OCI-M1 (cell line): ENCODE measurements around the gene BTBD9.

ENCODE experiments used
- DNase-seq: peaks from one replicate; lab custom pipeline; 2025; lab: John Stamatoyannopoulos, UW

BTBD9 gene

DNA sequence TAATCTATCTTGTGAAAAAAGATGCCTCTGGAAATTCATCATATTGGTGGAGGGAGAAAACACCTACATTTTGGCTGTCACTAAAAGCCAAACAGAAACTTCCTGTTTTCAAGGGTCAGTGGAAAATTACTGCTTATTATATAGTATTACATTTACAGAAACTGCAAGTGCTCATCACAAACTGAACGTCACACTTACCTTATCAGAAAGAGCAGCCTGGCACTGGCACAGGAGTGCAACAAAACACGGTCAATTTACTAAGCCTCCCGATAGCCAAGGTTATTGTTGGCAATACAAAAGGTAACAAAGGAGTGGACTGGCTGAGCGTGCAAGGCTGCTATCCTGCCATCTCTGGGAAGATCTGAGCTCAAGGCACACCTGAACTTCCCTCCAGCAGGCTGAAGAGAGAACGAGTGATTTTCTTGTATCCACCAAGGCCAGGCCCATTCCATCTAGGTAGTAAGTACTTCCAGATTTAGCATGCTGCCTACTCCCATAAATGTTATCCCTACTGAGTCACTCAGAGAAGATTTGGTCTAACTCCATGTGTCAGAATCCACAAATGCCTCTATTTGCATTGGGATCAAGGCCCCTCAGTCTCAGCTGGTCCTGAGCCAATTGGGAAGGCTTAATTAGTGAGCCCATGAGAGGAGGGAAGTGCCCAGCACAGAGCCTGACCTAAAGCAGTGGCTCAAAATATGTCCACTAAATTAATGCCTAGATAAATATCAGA, 399.8 kb downstream of the BTBD9 start:
- DNase-seq = peak; percentile 57

- no peak for DNase-seq
Observed at GRCh38 chr6:38236631-38237030, 403.1 kb downstream of the BTBD9 start.

- DNase-seq = no peak
Observed at GRCh38 chr6:38234934-38235682, 404.6 kb downstream of the BTBD9 start.

DNA sequence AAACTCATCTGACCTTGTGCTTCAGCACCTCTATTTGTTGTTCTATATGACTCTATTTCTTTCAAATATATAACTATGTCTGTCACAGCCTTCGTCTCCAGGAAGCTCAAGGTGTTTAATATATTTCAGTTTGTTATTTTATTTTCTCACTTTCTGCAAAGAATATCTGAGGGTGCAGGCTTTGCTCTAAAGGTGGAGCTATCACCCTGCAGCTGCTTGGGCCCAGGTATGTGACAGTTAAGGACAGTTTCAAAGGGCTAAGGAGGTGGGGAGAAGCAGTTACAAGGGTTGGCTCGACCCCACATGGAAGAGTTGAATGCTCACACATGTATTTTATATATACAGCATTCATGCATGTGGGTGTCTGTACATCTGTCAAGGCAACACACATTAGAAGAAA, 405.6 kb downstream of the BTBD9 start:
- DNase-seq = no peak

DNA sequence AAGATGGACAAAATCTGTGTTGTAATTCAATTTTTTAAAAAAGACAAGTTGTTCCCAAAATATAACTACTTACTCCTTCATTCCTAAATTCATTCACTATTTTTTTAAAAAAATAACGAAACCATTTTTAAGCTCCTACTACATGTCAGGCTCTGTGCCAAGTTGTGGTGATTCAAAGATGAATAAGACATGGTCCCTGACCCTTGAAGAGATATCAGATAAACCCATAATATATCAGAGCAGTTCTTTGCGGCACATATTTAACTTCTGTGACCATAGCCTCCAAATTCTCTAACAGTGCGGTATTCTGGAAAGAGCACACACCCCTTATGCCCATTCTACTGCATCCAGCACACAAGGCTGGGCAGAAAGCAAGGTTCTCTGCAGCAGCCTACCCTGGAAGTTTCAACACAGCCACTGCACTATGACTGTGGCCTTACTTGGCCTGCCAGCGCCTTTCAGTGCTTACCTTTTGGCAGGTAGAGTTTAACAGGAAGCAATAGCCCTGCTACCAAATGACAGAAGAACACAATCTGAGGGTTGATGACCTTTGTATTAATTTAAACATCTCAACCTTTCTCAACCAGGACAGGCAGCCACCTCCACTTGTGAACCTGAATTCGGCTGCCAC, 406.5 kb downstream of the BTBD9 start:
- DNase-seq = no peak

DNA sequence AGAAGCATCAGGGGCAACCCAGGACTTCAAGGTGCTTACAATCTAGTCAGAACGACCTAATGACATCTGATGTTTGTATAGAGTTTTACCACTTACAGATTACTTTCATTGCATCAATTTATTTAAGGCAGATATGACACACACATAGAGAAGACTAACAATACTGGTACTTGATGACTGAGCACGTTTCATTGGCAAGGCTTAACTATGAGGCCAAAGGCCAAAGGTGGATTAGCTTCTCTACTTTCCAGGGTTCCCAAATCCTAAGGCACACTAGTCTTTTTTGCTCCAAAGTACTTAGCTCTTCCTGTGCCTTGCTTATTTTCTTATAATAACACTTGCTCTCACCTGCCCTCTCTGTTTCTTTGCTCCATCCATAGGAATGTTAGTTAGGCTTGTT, 414.0 kb downstream of the BTBD9 start:
- no peak for DNase-seq

DNA sequence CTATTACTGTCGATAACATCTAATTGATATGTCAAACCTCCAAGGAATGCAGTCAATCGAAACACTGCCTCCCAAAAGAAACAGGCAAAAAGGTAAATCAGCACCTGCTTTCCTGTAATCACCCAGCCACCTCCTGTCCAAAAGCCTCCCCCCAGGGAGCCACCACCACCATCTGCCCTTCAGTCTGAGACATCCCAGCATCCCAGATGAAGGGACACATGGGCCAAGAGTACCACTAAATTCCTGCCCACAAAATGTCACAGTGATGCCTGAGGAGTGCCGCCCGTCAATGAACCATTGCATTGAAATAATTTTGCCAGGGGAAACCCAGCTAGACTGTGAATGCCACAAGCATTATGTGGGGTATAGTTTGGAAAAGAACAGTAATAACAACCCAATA, 418.5 kb downstream of the BTBD9 start:
- DNase-seq = no peak

DNA sequence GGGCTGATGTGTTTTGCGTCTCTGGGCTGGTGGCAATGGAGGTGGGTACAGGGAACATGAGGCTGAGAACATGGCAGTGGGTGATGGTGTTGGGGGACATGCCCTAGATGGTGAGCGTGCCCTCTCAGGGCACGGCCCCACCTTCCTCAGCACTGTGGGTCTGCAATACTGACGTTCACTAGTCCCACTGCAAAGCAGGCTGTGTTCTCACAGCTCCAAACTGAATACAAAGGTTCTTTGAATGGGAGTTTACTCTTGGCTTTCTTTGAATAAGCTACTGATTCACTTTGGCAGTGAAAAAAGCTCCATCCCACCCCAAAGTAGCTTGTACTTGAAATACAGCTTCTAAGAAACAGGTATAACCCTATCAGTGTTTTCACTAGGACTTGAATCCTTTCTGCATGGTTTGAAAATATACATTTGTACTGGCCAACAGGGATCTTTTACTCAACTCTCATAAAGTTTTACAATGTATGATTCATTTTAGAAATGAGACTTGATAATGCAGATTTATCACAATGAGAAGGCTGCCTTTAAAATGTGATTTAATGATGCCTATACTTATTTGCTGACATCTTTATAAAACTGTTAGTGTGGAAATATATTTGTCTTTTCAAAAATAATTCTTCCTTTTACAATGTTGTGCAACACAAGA, 419.5 kb downstream of the BTBD9 start:
- DNase-seq = no peak

DNA sequence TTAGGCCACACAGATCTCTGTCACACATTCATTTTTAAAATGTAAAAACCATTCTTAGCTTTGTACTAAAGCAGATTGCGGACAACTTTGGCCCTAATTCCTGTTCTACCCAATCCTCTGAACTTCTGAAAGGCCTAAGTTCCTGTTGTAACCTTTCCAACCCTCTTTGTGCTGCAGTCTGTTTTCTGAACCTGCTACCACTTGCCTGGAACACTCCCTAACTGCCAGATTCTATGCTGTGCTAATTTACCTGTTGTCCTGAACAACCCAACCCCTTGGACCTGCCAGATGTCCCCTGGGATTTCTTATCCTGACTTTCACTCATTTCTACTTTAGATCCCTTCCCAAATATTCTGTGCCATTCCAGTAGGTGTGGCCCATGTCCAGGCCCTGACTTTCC, 421.5 kb downstream of the BTBD9 start:
- DNase-seq = no peak

- no peak for DNase-seq
Observed at GRCh38 chr6:38216451-38216850, 423.3 kb downstream of the BTBD9 start.

DNA sequence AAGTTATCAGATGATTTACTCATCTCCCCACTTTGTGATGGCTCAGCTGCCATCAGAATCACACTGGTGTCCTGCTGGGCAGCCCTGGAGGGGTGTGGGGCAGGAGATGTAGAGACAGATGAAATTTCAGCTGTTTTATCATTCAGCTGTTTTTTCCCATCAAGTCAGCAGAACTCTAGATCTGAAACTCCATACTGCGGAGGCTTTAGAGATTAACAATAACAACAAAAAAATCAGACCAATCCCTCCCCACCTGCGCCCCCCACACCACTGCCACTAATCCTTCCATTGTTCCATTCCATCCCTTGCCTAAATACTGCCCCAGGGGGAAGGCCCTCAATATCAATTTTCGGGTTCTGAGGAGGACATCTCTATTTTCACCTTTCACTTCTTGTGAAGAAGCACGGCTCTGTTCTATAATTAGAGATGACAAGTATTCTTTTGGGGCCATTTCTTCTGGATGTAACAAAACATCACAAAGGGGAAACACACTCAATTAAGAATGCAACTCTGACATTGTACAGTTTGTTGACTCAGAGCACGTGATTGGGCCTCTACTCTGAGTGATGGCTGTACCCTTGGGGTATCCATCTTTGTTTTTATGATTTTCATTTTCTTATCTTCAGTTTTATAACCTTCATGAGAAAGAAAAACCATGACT, 423.9 kb downstream of the BTBD9 start:
- no peak for DNase-seq

DNA sequence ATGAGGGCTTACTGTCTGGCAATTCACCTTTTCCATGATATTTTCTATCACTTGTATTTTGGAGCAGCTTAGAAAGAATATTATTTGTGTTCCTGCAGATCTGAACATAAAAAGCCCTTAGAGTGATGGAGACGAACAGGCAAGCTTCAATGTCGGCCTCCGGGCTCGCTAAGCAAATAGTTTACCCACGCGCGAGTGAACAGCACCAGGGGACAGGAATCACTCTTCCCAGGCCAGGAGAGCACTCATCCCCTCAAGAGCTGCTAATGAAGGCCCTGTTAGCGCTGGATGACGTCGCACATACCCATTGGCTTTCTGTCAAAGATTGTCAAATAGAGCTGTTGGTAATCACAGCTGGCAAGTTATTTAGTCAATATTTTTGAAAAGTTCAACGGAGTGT, 424.5 kb downstream of the BTBD9 start:
- no peak for DNase-seq

DNA sequence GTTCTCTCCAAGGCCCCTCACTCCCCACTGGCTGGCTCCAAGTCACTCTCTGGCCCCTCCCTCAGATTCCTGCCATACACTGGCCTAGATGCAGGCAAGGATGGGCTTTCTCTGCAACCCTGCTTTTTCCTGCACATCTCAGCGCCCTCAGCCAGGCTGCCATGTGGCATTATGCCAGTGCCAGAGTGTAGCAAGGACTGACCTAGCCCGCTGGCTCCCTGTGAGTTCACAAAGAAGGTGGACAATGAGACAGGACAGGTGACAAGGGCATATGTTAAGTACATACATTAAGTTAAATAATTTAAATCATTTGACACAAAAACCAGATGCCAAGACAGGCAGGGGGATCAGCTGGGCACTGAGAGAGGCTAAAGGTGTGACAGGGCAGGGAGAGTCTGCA, 425.6 kb downstream of the BTBD9 start:
- DNase-seq = no peak

DNA sequence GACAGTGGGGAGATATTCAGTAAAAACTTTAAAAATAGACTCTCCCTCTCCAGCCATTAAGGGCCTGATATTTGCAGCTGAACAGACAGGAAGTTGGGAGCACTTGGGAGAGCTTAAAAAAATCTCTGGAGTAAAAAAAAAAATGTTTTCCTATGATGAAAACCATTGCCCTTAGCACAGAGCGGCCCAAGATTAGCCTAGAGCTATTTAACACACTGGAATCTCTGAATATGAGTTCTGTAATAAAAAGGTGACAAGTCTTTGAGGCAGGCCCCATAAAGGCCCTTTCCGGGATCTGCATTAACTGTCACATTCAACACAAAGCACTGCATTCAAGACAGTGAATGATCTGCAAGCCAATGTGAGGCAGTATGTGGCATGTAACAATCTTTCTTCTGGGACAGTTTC, 426.5 kb downstream of the BTBD9 start:
- DNase-seq = no peak

DNA sequence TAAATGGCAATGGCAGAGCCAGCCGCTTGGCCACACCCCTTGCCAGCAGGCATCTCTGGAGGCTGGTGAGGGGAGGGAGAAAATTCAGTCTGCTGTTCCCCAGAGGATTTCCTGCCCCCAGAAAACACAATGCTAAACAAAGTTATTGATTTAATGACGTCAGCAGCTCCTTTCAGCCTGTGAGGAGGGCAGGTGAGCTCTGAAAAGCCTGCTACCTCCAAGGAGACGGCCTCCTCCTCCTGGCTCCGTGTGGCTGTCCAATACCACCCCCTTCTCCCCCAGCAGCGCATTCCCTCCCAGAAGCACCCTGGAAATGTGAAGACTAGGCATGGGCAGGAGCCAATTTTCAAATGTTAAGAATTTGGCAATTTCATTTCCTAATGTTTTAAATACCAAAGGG, 427.1 kb downstream of the BTBD9 start:
- DNase-seq = no peak

- DNase-seq = no peak
Observed at GRCh38 chr6:38212116-38212515, 427.6 kb downstream of the BTBD9 start.

- no peak for DNase-seq
Observed at GRCh38 chr6:38209371-38210260, 430.1 kb downstream of the BTBD9 start.

DNA sequence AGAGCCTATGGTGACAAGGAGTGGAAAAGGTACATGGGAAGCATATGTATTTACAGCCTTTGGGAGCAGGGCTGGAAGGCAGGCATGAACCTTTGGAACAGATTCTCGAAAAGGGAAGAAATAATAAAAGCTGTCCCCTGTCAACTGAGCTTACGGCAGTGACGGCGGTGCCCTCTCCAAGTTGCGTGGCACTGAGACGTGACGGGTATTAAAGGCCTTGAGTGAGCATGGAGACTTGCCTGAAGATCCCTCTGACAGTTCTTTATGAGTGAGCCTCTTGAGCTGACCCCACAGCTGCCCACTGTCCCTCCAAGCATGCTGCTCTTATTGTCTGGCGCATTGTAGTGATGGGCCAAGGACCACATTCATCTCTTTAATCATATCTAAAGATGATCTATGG, 431.7 kb downstream of the BTBD9 start:
- DNase-seq = no peak

DNA sequence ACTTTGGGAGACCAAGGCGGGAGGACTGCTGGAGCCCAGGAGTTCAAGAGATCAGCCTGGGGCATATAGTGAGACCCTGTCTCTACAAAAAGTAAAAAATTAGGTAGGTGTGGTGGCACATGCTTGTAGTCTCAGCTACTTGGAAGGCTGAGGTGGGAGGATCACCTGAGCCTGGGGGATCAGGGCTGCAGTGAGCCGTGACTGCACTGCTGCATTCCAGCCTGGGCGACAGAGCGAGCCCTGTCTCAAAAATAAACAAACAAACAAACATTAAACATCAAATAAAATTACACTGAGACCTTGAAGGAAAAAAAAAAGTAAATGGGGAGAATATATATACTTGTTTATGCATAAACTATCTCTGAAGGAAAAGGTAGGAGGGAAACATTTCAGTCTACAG, 432.4 kb downstream of the BTBD9 start:
- no peak for DNase-seq

- DNase-seq = peak; percentile 21
Observed at GRCh38 chr6:38198219-38198618, 441.5 kb downstream of the BTBD9 start.

- no peak for DNase-seq
Observed at GRCh38 chr6:38195113-38195635, 444.6 kb downstream of the BTBD9 start.
